Transverse colon (tissue), 4 donors: ENCODE measurements around the gene FAM89B. TPM values are rescaled to one million over a fixed set of nuclear protein-coding genes. Genes with fewer than 3 reads are reported as not detected.

Experiments
- DNase-seq: peaks from one replicate; pipeline ENCODE4 v3.0.0-alpha.2; 2019
- H3K27ac ChIP-seq, 4 donors: fragments of 200-600 bp; sonication (generic); 2 replicates each; pipeline ENCODE4 v1.5.1; 2016 to 2018; ENCODE audit warnings: inconsistent platforms in 4 of 4
- H3K27me3 ChIP-seq: fragments of 200-600 bp; sonication (generic); 2 replicates; pipeline ENCODE4 v1.5.1; 2017; ENCODE audit warnings: inconsistent platforms
- H3K36me3 ChIP-seq, 4 donors: fragments of 200-600 bp; sonication (generic); 2 replicates each; pipeline ENCODE4 v1.5.1; 2017 to 2019; ENCODE audit warnings: inconsistent platforms in 4 of 4
- H3K4me1 ChIP-seq, 4 donors: fragments of 200-600 bp; sonication (generic); 2 replicates each; pipeline ENCODE4 v1.5.1; 2017 to 2020; ENCODE audit warnings: inconsistent platforms in 4 of 4
- H3K4me3 ChIP-seq, 4 donors: fragments of 200-600 bp; sonication (generic); 1 replicate in 1 of 4; 2 replicates in 3 of 4; pipeline versions ENCODE4 v1.5.1 to v1.6.1; 2017 to 2019; ENCODE audit warnings: inconsistent platforms in 4 of 4
- H3K9me3 ChIP-seq, 2 donors: fragments of 200-600 bp; sonication (generic); 2 replicates each; pipeline ENCODE4 v1.5.1; 2017 to 2019; ENCODE audit warnings: inconsistent platforms in 2 of 2
- CTCF ChIP-seq, 5 experiments: fragments of 200-600 bp in 3 of 5; fragments of 450-650 bp in 2 of 5; sonication (generic) in 3 of 5; IDR thresholded peaks; 1 replicate in 2 of 5; 2 replicates in 3 of 5; pipeline ENCODE4 v1.5.1; 2016 to 2017; ENCODE audit warnings: antibody characterized with exemption in 5 of 5, inconsistent platforms in 3 of 5, mild to moderate bottlenecking in 2 of 5, moderate library complexity in 1 of 5
- EP300 ChIP-seq: sonication (generic); formaldehyde crosslinking; IDR thresholded peaks from one replicate; pipeline ENCODE4 v1.6.1; 2017; ENCODE audit warnings: antibody characterized with exemption, low read depth
- POLR2A ChIP-seq: fragments of 450-650 bp; IDR thresholded peaks from one replicate; pipeline ENCODE4 v1.6.1; 2016; ENCODE audit warnings: antibody characterized with exemption, mild to moderate bottlenecking, moderate library complexity
- POLR2AphosphoS5 ChIP-seq, 3 donors: sonication (generic); formaldehyde crosslinking; IDR thresholded peaks; one replicate each; pipeline ENCODE4 v1.6.1; 2016; ENCODE audit warnings: antibody characterized with exemption in 3 of 3
- WGBS, 2 donors: methylation state at CpG; one replicate each; pipeline ENCODE4 v1.1.5; 2018; ENCODE audit warnings: low coverage in 1 of 2; 5-methylcytosine and 5-hydroxymethylcytosine counted together
- in situ Hi-C, 4 donors: fragments of 200-750 bp; cut with MboI; loops; one replicate each; pipeline versions ENCODE4 v1.15.0 to v1.15.1; 2017; ENCODE audit warnings: low sequenced_read_pairs in 3 of 4, low pct_ligation_motif_present in 1 of 4, low pct_unique_long_range_greater_than_20kb in 1 of 4
- intact Hi-C: fragments of 100-400 bp; cut with DNase I; formaldehyde crosslinking; loops from one replicate; pipeline ENCODE4 v1.15.1; 2023; ENCODE audit warnings: low total_unique reads
- total RNA-seq, 4 donors: library from RNA; depleted of rRNA; stranded (reverse); fragments of >200 nt; gene quantifications; one replicate each; pipeline ENCODE4 v1.1.0, GENCODE V29; 2016

The FAM89B gene
- total RNA-seq, 4 donors from 2014 or later: 25.2 to 254 (median 51.6) TPM

GRCh38 chr11:65584106-65584505, 11.8 kb downstream of the FAM89B start:
- H3K4me3 ChIP-seq: no peak overlapping the region
- TF ChIP-seq EP300 (no peak), POLR2AphosphoS5 (IDR thresholded peaks at IDR 0.05) (no peak), CTCF (IDR thresholded peaks at IDR 0.05) (no peak), POLR2A (no peak)
- H3K9me3 ChIP-seq: no peaks in the 10 kb centered on the region
- peak overlapping the region in 1 of 4 donors; percentile 41 for H3K27ac ChIP-seq
- DNase-seq: no peak
- peaks cover 0 to 22% (median 6%) of the 10 kb centered on the region in 4 donors for H3K36me3 ChIP-seq
- intact Hi-C loops (no loop called here), in situ Hi-C loops (no loop called here)
- H3K27me3 ChIP-seq: no peaks in the 10 kb centered on the region
- WGBS, 2 donors: 82% methylated on average over 8 of the region's 8 CpGs; no CpG with 5 or more reads in 1 of the 2 donors
- H3K4me1 ChIP-seq: peaks cover 15 to 34% (median 26%) of the 10 kb centered on the region in 4 donors

GRCh38 chr11:65584723-65585171, 12.4 kb downstream of the FAM89B start:
- in situ Hi-C loops: no loop called here
- 58 to 83% methylated on average over 6 to 35 of the region's 46 CpGs for WGBS, 2 donors
- Histone ChIP-seq H3K27me3 (no peaks in the 10 kb centered on the region), H3K27ac (peak overlapping the region in 1 of 4 donors; percentile 41), H3K4me3 (no peak overlapping the region), H3K9me3 (no peaks in the 10 kb centered on the region), H3K4me1 (peaks cover 15 to 34% (median 26%) of the 10 kb centered on the region in 4 donors), H3K36me3 (peaks cover 0 to 21% (median 6%) of the 10 kb centered on the region in 4 donors)
- intact Hi-C loops: no loop called here
- TF ChIP-seq CTCF (IDR thresholded peaks at IDR 0.05) (no peak), POLR2A (no peak), EP300 (no peak), POLR2AphosphoS5 (IDR thresholded peaks at IDR 0.05) (no peak)
- no peak for DNase-seq

GRCh38 chr11:65585396-65586246, 13.3 kb downstream of the FAM89B start:
- Histone ChIP-seq H3K27me3 (no peaks in the 10 kb centered on the region), H3K4me1 (peaks cover 15 to 34% (median 26%) of the 10 kb centered on the region in 4 donors), H3K27ac (peak overlapping the region; percentile 70 to 85 (median 72)), H3K9me3 (no peaks in the 10 kb centered on the region), H3K36me3 (peaks cover 0 to 13% (median 2%) of the 10 kb centered on the region in 4 donors), H3K4me3 (no peak overlapping the region)
- intact Hi-C loops (no loop called here), in situ Hi-C loops (no loop called here)
- TF ChIP-seq EP300: no peak
- TF ChIP-seq POLR2AphosphoS5 (IDR thresholded peaks at IDR 0.05): no peak
- no peak for TF ChIP-seq CTCF (IDR thresholded peaks at IDR 0.05)
- no peak for TF ChIP-seq POLR2A
- DNase-seq: no peak
- 87% methylated on average over 51 of the region's 51 CpGs; no CpG with 5 or more reads in 1 of the 2 donors for WGBS, 2 donors

GRCh38 chr11:65586247-65586630, 13.9 kb downstream of the FAM89B start:
- H3K27me3 ChIP-seq: no peaks in the 10 kb centered on the region
- WGBS, 2 donors: 44 to 79% methylated on average over 2 to 4 of the region's 4 CpGs
- H3K4me1 ChIP-seq: peaks cover 15 to 34% (median 26%) of the 10 kb centered on the region in 4 donors
- no peak for DNase-seq
- H3K27ac ChIP-seq: peak overlapping the region; percentile 70 to 85 (median 72)
- H3K9me3 ChIP-seq: no peaks in the 10 kb centered on the region
- TF ChIP-seq EP300 (no peak), CTCF (IDR thresholded peaks at IDR 0.05) (no peak), POLR2A (no peak), POLR2AphosphoS5 (IDR thresholded peaks at IDR 0.05) (no peak)
- H3K4me3 ChIP-seq: no peak overlapping the region
- in situ Hi-C loops: no loop called here
- intact Hi-C loops: no loop called here
- H3K36me3 ChIP-seq: peaks cover 0 to 7% (median 0%) of the 10 kb centered on the region in 4 donors
